HT-29 (cell line): ENCODE data around the gene KRT39. TPM values are rescaled to one million over a fixed set of nuclear protein-coding genes. Genes with fewer than 3 reads are reported as not detected.

Experiments used
- DNase-seq: peaks from one replicate; pipeline ENCODE4 v3.0.0-alpha.2; 2015; ENCODE audit warnings: low spot score
- total RNA-seq: library from RNA; depleted of rRNA; stranded (reverse); fragments of >200 nt; shearing (Covaris generic); gene quantifications from 2 replicates; pipeline ENCODE4 v1.2.3, GENCODE V29; 2014

The KRT39 gene
- total RNA-seq, 1 experiment from 2014 or later: not detected

- DNase-seq: no peak
Measured at GRCh38 chr17:40980596-40980995, 13.8 kb upstream of the KRT39 start.

- no peak for DNase-seq
Measured at GRCh38 chr17:40980117-40980516, 13.4 kb upstream of the KRT39 start.

GRCh38 chr17:40978575-40979151, 11.9 kb upstream of the KRT39 start:
- DNase-seq: no peak

- DNase-seq: no peak
Measured at GRCh38 chr17:40975516-40975915, 8.8 kb upstream of the KRT39 start.

GRCh38 chr17:40974366-40974765, 7.6 kb upstream of the KRT39 start:
- no peak for DNase-seq

- no peak for DNase-seq
Measured at GRCh38 chr17:40967582-40967981, 834 bp upstream of the KRT39 start.

- no peak for DNase-seq
Measured at GRCh38 chr17:40963838-40964237, 2.9 kb downstream of the KRT39 start.

GRCh38 chr17:40962059-40962561, 4.6 kb downstream of the KRT39 start:
- DNase-seq: no peak

- no peak for DNase-seq
Measured at GRCh38 chr17:40961591-40961990, 5.2 kb downstream of the KRT39 start.

GRCh38 chr17:40960144-40960543, 6.6 kb downstream of the KRT39 start:
- no peak for DNase-seq

GRCh38 chr17:40958086-40958953, 8.4 kb downstream of the KRT39 start:
- peak; percentile 85 for DNase-seq

- DNase-seq: peak; percentile 91
Measured at GRCh38 chr17:40956401-40957254, 10.1 kb downstream of the KRT39 start.

GRCh38 chr17:40953881-40954280, 12.9 kb downstream of the KRT39 start:
- DNase-seq: peak; percentile 48

- DNase-seq: no peak
Measured at GRCh38 chr17:40952661-40953060, 14.1 kb downstream of the KRT39 start.

GRCh38 chr17:40952154-40952553, 14.6 kb downstream of the KRT39 start:
- DNase-seq: no peak

GRCh38 chr17:40951011-40951622, 15.6 kb downstream of the KRT39 start:
- DNase-seq: no peak

- DNase-seq: no peak
Measured at GRCh38 chr17:40950176-40950575, 16.6 kb downstream of the KRT39 start.

GRCh38 chr17:40949418-40949817, 17.3 kb downstream of the KRT39 start:
- DNase-seq: no peak

GRCh38 chr17:40947929-40948328, 18.8 kb downstream of the KRT39 start:
- no peak for DNase-seq

- DNase-seq: no peak
Measured at GRCh38 chr17:40945414-40945813, 21.3 kb downstream of the KRT39 start.

- DNase-seq: no peak
Measured at GRCh38 chr17:40944531-40944930, 22.2 kb downstream of the KRT39 start.

GRCh38 chr17:40942553-40942952, 24.2 kb downstream of the KRT39 start:
- no peak for DNase-seq
